ENCODE data around the gene WNT5B. TPM values are rescaled to one million over a fixed set of nuclear protein-coding genes. Genes with fewer than 3 reads are reported as not detected.

WNT5B gene
- total and polyA plus RNA-seq, 9 of the 15 experiments (the other 6 are each of a cell fraction or from before 2014, with no cell fraction given) = 0.42 to 16.8 (median 5.4) TPM

DNA sequence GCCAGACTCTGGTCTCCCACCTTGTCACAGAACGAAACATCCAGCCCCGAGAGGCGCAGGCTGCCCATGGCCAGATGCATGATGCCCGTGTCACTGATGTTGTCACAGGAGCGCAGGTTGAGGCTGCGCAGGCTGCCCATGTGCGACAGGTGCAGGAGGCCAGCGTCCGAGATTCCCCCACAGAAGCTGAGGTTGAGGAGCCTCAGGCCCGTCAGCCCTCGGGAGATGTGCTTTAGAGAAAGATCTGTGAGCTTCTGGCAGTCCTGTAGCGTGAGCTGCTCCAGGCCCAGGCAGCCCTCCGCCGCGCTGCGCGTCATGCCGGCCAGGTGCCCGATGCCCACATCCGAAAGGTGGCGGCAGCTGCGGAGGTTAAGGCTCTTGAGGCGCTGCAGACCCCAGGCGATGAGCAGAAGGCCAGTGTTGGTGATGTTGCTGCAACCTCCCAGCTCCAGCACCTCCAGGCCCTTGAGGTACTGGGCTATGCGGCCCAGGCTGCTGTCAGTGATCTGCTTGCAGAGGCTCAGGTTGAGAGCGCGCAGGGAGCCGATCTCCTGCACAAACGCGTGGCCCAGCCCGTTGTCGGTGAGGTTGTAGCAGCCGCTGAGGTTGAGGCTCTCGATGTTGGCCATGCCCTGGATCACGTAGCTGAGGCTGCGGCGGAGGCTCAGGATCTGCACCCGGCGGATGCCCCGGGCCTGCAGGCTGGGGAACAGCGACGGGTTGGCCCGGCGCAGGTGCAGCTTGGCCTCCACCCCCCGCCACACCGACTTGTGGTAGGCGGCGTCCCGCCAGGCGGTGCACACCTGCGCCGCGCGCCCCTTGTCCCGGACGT lies 35.6 kb upstream of the WNT5B start (continued):
- TF ChIP-seq, protein P1, sequence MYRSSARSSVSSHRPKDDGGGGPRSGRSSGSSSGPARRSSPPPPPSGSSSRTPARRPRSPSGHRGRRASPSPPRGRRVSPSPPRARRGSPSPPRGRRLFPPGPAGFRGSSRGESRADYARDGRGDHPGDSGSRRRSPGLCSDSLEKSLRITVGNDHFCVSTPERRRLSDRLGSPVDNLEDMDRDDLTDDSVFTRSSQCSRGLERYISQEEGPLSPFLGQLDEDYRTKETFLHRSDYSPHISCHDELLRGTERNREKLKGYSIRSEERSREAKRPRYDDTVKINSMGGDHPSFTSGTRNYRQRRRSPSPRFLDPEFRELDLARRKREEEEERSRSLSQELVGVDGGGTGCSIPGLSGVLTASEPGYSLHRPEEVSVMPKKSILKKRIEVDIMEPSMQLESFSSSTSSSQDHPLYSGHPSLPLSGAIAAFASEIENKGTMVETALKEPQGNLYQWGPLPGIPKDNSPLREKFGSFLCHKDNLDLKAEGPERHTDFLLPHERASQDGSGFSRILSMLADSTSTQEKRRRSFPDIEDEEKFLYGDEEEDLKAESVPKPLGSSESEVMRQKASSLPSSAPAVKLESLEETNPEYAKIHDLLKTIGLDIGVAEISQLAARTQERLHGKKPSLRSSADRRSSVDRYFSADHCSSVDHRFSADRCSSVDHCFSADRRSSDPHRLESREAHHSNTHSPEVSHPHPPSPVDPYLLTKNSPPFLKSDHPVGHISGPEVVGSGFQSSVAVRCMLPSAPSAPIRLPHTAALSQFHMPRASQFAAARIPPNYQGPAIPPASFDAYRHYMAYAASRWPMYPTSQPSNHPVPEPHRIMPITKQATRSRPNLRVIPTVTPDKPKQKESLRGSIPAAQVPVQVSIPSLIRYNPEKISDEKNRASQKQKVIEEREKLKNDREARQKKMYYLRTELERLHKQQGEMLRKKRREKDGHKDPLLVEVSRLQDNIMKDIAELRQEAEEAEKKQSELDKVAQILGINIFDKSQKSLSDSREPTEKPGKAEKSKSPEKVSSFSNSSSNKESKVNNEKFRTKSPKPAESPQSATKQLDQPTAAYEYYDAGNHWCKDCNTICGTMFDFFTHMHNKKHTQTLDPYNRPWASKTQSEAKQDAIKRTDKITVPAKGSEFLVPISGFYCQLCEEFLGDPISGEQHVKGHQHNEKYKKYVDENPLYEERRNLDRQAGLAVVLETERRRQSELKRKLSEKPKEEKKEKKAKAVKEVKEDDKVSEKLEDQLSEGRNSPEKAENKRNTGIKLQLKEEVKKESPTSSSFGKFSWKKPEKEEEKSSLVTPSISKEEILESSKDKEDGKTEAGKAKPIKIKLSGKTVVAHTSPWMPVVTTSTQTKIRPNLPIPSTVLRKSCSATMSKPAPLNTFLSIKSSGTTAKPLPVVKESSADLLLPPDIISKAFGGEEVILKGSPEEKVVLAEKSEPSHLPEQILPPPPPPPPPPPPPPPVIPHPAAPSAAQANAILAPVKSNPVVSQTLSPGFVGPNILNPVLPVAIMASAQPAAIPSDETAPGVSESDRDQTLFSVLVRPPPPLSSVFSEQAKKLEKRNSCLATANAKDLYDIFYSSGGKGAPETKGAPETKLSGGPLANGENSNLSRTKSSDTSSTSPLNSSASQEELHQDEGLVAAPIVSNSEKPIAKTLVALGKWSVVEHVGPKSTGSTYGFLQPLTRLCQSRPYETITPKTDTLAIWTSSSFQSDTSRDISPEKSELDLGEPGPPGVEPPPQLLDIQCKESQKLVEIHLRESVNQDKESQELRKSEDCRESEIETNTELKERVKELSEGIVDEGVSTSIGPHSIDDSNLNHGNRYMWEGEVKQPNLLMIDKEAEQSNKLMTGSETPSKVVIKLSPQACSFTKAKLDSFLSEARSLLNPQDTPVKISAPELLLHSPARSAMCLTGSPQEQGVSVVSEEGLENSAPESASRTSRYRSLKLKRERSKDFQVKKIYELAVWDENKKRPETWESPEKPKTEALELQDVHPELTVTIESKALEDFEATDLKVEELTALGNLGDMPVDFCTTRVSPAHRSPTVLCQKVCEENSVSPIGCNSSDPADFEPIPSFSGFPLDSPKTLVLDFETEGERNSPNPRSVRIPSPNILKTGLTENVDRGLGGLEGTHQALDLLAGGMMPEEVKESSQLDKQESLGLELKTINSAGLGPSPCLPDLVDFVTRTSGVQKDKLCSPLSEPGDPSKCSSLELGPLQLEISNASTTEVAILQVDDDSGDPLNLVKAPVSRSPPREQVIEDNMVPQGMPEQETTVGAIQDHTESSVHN (IDR thresholded peaks at IDR 0.05; ENCODE audit: borderline replicate concordance in 1 of 2, low read depth in 1 of 2) = no peak
- TF ChIP-seq, protein P2, sequence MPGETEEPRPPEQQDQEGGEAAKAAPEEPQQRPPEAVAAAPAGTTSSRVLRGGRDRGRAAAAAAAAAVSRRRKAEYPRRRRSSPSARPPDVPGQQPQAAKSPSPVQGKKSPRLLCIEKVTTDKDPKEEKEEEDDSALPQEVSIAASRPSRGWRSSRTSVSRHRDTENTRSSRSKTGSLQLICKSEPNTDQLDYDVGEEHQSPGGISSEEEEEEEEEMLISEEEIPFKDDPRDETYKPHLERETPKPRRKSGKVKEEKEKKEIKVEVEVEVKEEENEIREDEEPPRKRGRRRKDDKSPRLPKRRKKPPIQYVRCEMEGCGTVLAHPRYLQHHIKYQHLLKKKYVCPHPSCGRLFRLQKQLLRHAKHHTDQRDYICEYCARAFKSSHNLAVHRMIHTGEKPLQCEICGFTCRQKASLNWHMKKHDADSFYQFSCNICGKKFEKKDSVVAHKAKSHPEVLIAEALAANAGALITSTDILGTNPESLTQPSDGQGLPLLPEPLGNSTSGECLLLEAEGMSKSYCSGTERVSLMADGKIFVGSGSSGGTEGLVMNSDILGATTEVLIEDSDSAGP (CRISPR knock-in tag; IDR thresholded peaks at IDR 0.05) = no peak
- TF ChIP-seq, protein P3, sequence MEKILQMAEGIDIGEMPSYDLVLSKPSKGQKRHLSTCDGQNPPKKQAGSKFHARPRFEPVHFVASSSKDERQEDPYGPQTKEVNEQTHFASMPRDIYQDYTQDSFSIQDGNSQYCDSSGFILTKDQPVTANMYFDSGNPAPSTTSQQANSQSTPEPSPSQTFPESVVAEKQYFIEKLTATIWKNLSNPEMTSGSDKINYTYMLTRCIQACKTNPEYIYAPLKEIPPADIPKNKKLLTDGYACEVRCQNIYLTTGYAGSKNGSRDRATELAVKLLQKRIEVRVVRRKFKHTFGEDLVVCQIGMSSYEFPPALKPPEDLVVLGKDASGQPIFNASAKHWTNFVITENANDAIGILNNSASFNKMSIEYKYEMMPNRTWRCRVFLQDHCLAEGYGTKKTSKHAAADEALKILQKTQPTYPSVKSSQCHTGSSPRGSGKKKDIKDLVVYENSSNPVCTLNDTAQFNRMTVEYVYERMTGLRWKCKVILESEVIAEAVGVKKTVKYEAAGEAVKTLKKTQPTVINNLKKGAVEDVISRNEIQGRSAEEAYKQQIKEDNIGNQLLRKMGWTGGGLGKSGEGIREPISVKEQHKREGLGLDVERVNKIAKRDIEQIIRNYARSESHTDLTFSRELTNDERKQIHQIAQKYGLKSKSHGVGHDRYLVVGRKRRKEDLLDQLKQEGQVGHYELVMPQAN (IDR thresholded peaks at IDR 0.05; ENCODE audit: borderline replicate concordance) = no peak
- TF ChIP-seq SRSF9 (IDR thresholded peaks at IDR 0.05; ENCODE audit: borderline replicate concordance, low read depth, low read length) = no peak
- no peak for TF ChIP-seq KDM4B (IDR thresholded peaks at IDR 0.05; ENCODE audit: borderline replicate concordance in 2 of 2, low read depth in 1 of 2)
- TF ChIP-seq, protein P4, sequence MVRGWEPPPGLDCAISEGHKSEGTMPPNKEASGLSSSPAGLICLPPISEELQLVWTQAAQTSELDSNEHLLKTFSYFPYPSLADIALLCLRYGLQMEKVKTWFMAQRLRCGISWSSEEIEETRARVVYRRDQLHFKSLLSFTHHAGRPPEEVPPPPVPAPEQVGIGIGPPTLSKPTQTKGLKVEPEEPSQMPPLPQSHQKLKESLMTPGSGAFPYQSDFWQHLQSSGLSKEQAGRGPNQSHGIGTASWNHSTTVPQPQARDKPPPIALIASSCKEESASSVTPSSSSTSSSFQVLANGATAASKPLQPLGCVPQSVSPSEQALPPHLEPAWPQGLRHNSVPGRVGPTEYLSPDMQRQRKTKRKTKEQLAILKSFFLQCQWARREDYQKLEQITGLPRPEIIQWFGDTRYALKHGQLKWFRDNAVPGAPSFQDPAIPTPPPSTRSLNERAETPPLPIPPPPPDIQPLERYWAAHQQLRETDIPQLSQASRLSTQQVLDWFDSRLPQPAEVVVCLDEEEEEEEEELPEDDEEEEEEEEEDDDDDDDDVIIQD (CRISPR knock-in tag; IDR thresholded peaks at IDR 0.05) = no peak
- TF ChIP-seq POLR2B (IDR thresholded peaks at IDR 0.05; ENCODE audit: low read depth, partially characterized antibody) = no peak

All from K562 (cell line).